ENCODE measurements around the gene DLX5. TPM values are rescaled to one million over a fixed set of nuclear protein-coding genes. Genes with fewer than 3 reads are reported as not detected.
A peak's percentile ranks its signal among the peaks of the same experiment; 100 is the strongest.

DLX5 gene
- total RNA-seq, 1 experiment from 2014 or later, result 0.10 TPM

GRCh38 chr7:96973986-96974385 lies 50.6 kb downstream of the DLX5 start:
- in situ Hi-C loops (cut with HindIII; ENCODE audit: low pct_unique_long_range_greater_than_20kb, low sequenced_read_pairs), result no loop called here
- DNase-seq (ENCODE audit: low read depth), result peak; percentile 16

- DNase-seq (ENCODE audit: low read depth), result no peak
- in situ Hi-C loops (cut with HindIII; ENCODE audit: low pct_unique_long_range_greater_than_20kb, low sequenced_read_pairs), result no loop called here
These were observed 53.9 kb downstream of the DLX5 start for GRCh38 chr7:96970739-96971138.

Other genes with a start within 250 kb of the DLX5 start
- 0.54 and 4.3 TPM in 2 replicates for gene DLX6, start 19.3 kb downstream of the DLX5 start, total RNA-seq (2014; rRNA removed; shearing (Covaris generic); ENCODE audit: low replicate concordance)
- 20.5 and 25.8 TPM in 2 replicates for gene SDHAF3, start 92.9 kb upstream of the DLX5 start, total RNA-seq (2014; rRNA removed; shearing (Covaris generic); ENCODE audit: low replicate concordance)